ENCODE results near the gene RAB42.

The RAB42 gene

GRCh38 chr1:28577052-28577678 is 14.9 kb upstream of the RAB42 start:
- DNase-seq (ENCODE audit: low read depth, low spot score): no peak

GRCh38 chr1:28577738-28578536 is 14.1 kb upstream of the RAB42 start:
- in situ Hi-C loops (cut with HindIII; ENCODE audit: low sequenced_read_pairs): no loop called here
- DNase-seq (ENCODE audit: low read depth, low spot score): no peak
- no peak overlapping the region for H3K4me3 ChIP-seq (ENCODE audit: low read depth, low read length)
- TF ChIP-seq, protein P1, sequence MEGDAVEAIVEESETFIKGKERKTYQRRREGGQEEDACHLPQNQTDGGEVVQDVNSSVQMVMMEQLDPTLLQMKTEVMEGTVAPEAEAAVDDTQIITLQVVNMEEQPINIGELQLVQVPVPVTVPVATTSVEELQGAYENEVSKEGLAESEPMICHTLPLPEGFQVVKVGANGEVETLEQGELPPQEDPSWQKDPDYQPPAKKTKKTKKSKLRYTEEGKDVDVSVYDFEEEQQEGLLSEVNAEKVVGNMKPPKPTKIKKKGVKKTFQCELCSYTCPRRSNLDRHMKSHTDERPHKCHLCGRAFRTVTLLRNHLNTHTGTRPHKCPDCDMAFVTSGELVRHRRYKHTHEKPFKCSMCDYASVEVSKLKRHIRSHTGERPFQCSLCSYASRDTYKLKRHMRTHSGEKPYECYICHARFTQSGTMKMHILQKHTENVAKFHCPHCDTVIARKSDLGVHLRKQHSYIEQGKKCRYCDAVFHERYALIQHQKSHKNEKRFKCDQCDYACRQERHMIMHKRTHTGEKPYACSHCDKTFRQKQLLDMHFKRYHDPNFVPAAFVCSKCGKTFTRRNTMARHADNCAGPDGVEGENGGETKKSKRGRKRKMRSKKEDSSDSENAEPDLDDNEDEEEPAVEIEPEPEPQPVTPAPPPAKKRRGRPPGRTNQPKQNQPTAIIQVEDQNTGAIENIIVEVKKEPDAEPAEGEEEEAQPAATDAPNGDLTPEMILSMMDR (IDR thresholded peaks at IDR 0.05; ENCODE audit: low read depth, low read length): no peak

More at GRCh38 chr1:28577052-28577678, 14.9 kb upstream of the RAB42 start:
- no peak overlapping the region for H3K4me3 ChIP-seq (ENCODE audit: low read depth, low read length)
- in situ Hi-C loops (cut with HindIII; ENCODE audit: low sequenced_read_pairs): no loop called here
- TF ChIP-seq, protein P1 (IDR thresholded peaks at IDR 0.05; ENCODE audit: low read depth, low read length): no peak

DNA sequence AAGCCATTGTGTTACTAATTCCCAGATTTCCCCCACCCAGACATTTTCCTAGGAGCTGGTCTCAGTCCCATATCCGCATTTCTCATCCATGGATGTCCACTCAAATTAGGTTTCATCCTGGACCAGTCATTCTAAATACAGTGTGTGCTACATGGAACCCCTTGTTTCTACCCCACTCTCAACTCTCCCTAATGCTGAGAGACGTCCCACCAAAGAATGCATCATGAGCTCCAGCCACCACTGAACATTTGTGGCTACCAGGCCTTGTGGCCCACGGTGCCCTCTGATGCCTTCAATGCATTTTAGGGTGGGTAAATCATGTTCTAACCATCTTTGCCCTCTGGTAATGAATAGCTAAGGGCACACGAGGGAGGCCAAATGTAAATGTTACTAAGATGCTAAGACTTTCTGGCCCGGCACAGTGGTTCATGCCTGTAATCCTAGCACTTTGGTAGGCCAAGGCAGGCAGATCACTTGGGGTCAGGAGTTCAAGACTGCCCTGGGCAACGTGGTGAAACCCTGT is 13.3 kb upstream of the RAB42 start:
- in situ Hi-C loops (cut with HindIII; ENCODE audit: low sequenced_read_pairs): no loop called here
- TF ChIP-seq, protein P1 (IDR thresholded peaks at IDR 0.05; ENCODE audit: low read depth, low read length): no peak
- DNase-seq (ENCODE audit: low read depth, low spot score): no peak
- H3K4me3 ChIP-seq (ENCODE audit: low read depth, low read length): no peak overlapping the region

DNA sequence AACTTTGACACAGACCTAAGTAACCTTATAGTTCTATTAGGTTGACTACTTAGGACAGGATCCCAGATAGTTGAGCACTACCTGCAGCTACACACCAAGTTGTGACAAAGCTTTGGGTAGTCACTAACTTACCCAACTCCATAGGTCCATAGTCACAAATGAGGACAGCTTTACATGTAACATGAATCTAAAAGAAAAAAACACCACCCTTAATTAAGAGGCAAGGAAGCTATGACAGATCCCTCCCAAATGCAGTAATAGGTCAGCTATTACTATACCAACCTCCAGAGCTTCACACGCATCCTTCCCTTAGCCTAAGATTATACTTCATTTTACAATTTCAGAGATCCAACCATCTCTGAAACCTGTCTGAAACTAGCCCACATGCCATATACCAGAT is 12.7 kb upstream of the RAB42 start:
- TF ChIP-seq, protein P1 (IDR thresholded peaks at IDR 0.05; ENCODE audit: low read depth, low read length): no peak
- in situ Hi-C loops (cut with HindIII; ENCODE audit: low sequenced_read_pairs): no loop called here
- H3K4me3 ChIP-seq (ENCODE audit: low read depth, low read length): peak overlapping the region; percentile 88
- DNase-seq (ENCODE audit: low read depth, low spot score): no peak

- in situ Hi-C loops (cut with HindIII; ENCODE audit: low sequenced_read_pairs): no loop called here
- peak; percentile 33 for DNase-seq (ENCODE audit: low read depth, low spot score)
- peak overlapping the region; percentile 88 for H3K4me3 ChIP-seq (ENCODE audit: low read depth, low read length)
- TF ChIP-seq, protein P1 (IDR thresholded peaks at IDR 0.05; ENCODE audit: low read depth, low read length): peak; percentile 6
Measured at GRCh38 chr1:28580722-28581530, 11.1 kb upstream of the RAB42 start.

DNA sequence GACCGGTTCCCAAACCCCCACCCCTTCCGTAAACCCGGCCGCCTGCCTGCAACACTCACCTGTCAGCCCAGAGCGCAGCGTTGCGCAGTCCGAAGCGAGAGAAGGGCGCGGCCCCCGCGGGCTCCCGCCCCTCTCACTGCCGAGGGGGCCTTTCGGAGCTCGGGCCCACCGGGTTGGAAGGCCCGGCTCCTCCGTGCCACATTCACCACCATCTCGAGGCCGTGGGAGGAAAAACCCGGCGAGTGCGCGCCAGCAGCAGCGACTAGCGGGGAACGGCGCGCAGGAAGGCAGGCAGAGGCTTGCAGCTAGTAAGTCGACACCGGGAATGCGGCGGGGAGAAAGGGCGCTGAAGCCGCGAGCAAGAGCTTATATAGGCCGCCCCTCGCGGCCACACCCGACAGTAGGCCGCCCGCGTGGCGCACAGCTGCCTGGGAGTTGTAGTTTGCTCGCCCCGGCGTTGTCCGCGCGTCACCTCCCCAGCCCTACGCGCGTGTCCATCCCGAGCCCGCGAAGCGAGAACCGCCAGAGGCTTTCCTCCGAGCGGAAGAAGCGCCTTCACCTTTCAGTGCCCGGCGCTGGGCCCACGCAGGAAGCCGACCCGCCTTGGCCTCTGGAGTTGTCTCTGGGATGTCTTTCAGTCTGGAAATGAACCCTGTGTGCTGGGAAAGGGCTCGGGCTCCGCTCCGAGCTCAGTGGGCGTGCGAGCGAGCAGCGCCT is 10.4 kb upstream of the RAB42 start:
- peak; percentile 97 for DNase-seq (ENCODE audit: low read depth, low spot score)
- peak overlapping the region; percentile 88 for H3K4me3 ChIP-seq (ENCODE audit: low read depth, low read length)
- in situ Hi-C loops (cut with HindIII; ENCODE audit: low sequenced_read_pairs): no loop called here
- TF ChIP-seq, protein P1 (IDR thresholded peaks at IDR 0.05; ENCODE audit: low read depth, low read length): no peak

Data from astrocyte of the spinal cord (primary cell).